ENCODE results near the gene NR3C1.

Gene NR3C1

GRCh38 chr5:143263272-143263810, 140.1 kb downstream of the NR3C1 start:
- no peak for DNase-seq (ENCODE audit: low spot score)
- in situ Hi-C loops (cut with MboI; ENCODE audit: low sequenced_read_pairs, unreplicated experiment), result no loop called here
- TF ChIP-seq CTCF (IDR thresholded peaks at IDR 0.05; ENCODE audit: borderline replicate concordance, control extremely low read depth, extremely low read depth, insufficient read depth, missing control alignments), result no peak

- DNase-seq (ENCODE audit: low spot score), result no peak
- no peak for TF ChIP-seq CTCF (IDR thresholded peaks at IDR 0.05; ENCODE audit: borderline replicate concordance, control extremely low read depth, extremely low read depth, insufficient read depth, missing control alignments)
Observed at GRCh38 chr5:143262393-143263174, 140.9 kb downstream of the NR3C1 start.

GRCh38 chr5:143261748-143262392, 141.6 kb downstream of the NR3C1 start:
- DNase-seq (ENCODE audit: low spot score), result no peak
- in situ Hi-C loops (cut with MboI; ENCODE audit: low sequenced_read_pairs, unreplicated experiment), result no loop called here
- TF ChIP-seq CTCF (IDR thresholded peaks at IDR 0.05; ENCODE audit: borderline replicate concordance, control extremely low read depth, extremely low read depth, insufficient read depth, missing control alignments), result no peak

More at GRCh38 chr5:143262393-143263174, 140.9 kb downstream of the NR3C1 start:
- in situ Hi-C loops (cut with MboI; ENCODE audit: low sequenced_read_pairs, unreplicated experiment), result no loop called here

- TF ChIP-seq CTCF (IDR thresholded peaks at IDR 0.05; ENCODE audit: borderline replicate concordance, control extremely low read depth, extremely low read depth, insufficient read depth, missing control alignments), result no peak
- DNase-seq (ENCODE audit: low spot score), result no peak
- in situ Hi-C loops (cut with MboI; ENCODE audit: low sequenced_read_pairs, unreplicated experiment), result no loop called here
Observed at GRCh38 chr5:143259254-143259605, 144.3 kb downstream of the NR3C1 start.

- no peak for TF ChIP-seq CTCF (IDR thresholded peaks at IDR 0.05; ENCODE audit: borderline replicate concordance, control extremely low read depth, extremely low read depth, insufficient read depth, missing control alignments)
- in situ Hi-C loops (cut with MboI; ENCODE audit: low sequenced_read_pairs, unreplicated experiment), result no loop called here
- DNase-seq (ENCODE audit: low spot score), result no peak
Observed at GRCh38 chr5:143258559-143259253, 144.8 kb downstream of the NR3C1 start.

GRCh38 chr5:143254819-143255218, 148.7 kb downstream of the NR3C1 start:
- in situ Hi-C loops (cut with MboI; ENCODE audit: low sequenced_read_pairs, unreplicated experiment), result no loop called here
- no peak for TF ChIP-seq CTCF (IDR thresholded peaks at IDR 0.05; ENCODE audit: borderline replicate concordance, control extremely low read depth, extremely low read depth, insufficient read depth, missing control alignments)
- DNase-seq (ENCODE audit: low spot score), result no peak
